HUES64 (cell line): ENCODE measurements around the gene CLP1.

ENCODE experiments used
- H3K27ac ChIP-seq: 2 replicates; pipeline ENCODE4 v1.7.0; 2013; ENCODE audit warnings: low read depth, low read length, inconsistent platforms
- H3K27me3 ChIP-seq: 2 replicates; pipeline ENCODE4 v1.6.1; 2013; ENCODE audit warnings: mild to moderate bottlenecking, low read length; ENCODE audit not compliant: insufficient read depth
- H3K36me3 ChIP-seq: 2 replicates; pipeline ENCODE4 v1.6.1; 2013; ENCODE audit warnings: mild to moderate bottlenecking, low read length; ENCODE audit not compliant: insufficient read depth
- H3K4me1 ChIP-seq: 2 replicates; pipeline ENCODE4 v1.6.1; 2013; ENCODE audit warnings: mild to moderate bottlenecking, low read length, moderate library complexity; ENCODE audit not compliant: insufficient read depth
- H3K4me3 ChIP-seq: 2 replicates; pipeline ENCODE4 v1.5.1; 2013; ENCODE audit warnings: mild to moderate bottlenecking, low read length, moderate library complexity
- H3K9ac ChIP-seq: 2 replicates; pipeline ENCODE4 v1.6.1; 2013; ENCODE audit warnings: mild to moderate bottlenecking, low read depth, low read length
- H3K9me3 ChIP-seq: 2 replicates; pipeline ENCODE4 v1.6.1; 2013; ENCODE audit warnings: low read depth, low read length; ENCODE audit not compliant: insufficient read depth
- WGBS: fragments of 150-250, 120-280 bp; methylation state at CpG from one replicate; pipeline ENCODE4 v1.1.7; 2013; ENCODE audit warnings: missing lambda C conversion rate; 5-methylcytosine and 5-hydroxymethylcytosine counted together

The CLP1 gene

GRCh38 chr11:57641011-57641807 is 16.4 kb upstream of the CLP1 start:
- Histone ChIP-seq H3K9ac (no peak overlapping the region), H3K4me3 (peak overlapping the region; percentile 97), H3K36me3 (peaks cover 41% of the 10 kb centered on the region), H3K4me1 (peaks cover 56% of the 10 kb centered on the region), H3K27ac (peak overlapping the region; percentile 98), H3K27me3 (no peaks in the 10 kb centered on the region), H3K9me3 (no peaks in the 10 kb centered on the region)
- WGBS = 62% methylated on average over 7 of the region's 7 CpGs

GRCh38 chr11:57643802-57644201 is 13.8 kb upstream of the CLP1 start:
- WGBS = 88% methylated on average over 3 of the region's 3 CpGs

GRCh38 chr11:57644748-57645688 is 12.5 kb upstream of the CLP1 start:
- Histone ChIP-seq H3K9me3 (no peaks in the 10 kb centered on the region), H3K27me3 (no peaks in the 10 kb centered on the region), H3K27ac (peak overlapping the region; percentile 70; the same call in 1 of the 2 replicates), H3K4me1 (peaks cover 70% of the 10 kb centered on the region), H3K36me3 (peaks cover 41% of the 10 kb centered on the region), H3K4me3 (no peak overlapping the region), H3K9ac (peak overlapping the region; percentile 5; the same call in 1 of the 2 replicates)
- 35% methylated on average over 17 of the region's 17 CpGs for WGBS

More at GRCh38 chr11:57643802-57644201, 13.8 kb upstream of the CLP1 start:
- Histone ChIP-seq H3K9ac (no peak overlapping the region), H3K9me3 (no peaks in the 10 kb centered on the region), H3K27me3 (no peaks in the 10 kb centered on the region), H3K4me3 (no peak overlapping the region), H3K36me3 (peaks cover 45% of the 10 kb centered on the region), H3K27ac (no peak overlapping the region), H3K4me1 (peaks cover 68% of the 10 kb centered on the region)

- no peak overlapping the region for H3K4me3 ChIP-seq
- H3K9ac ChIP-seq = peak overlapping the region; percentile 18; the same call in 1 of the 2 replicates
- H3K4me1 ChIP-seq = peaks cover 70% of the 10 kb centered on the region
- no peaks in the 10 kb centered on the region for H3K9me3 ChIP-seq
- peak overlapping the region; percentile 70; the same call in 1 of the 2 replicates for H3K27ac ChIP-seq
- peaks cover 34% of the 10 kb centered on the region for H3K36me3 ChIP-seq
- H3K27me3 ChIP-seq = no peaks in the 10 kb centered on the region
- WGBS = 47% methylated on average over 5 of the region's 5 CpGs
Observed at GRCh38 chr11:57645689-57646085, 11.9 kb upstream of the CLP1 start.

- H3K9me3 ChIP-seq = no peaks in the 10 kb centered on the region
- H3K4me3 ChIP-seq = peak overlapping the region; percentile 55; the same call in 1 of the 2 replicates
- peaks cover 69% of the 10 kb centered on the region for H3K4me1 ChIP-seq
- 48% methylated on average over 10 of the region's 10 CpGs for WGBS
- no peaks in the 10 kb centered on the region for H3K27me3 ChIP-seq
- H3K36me3 ChIP-seq = peaks cover 28% of the 10 kb centered on the region
- H3K27ac ChIP-seq = peak overlapping the region; percentile 70; the same call in 1 of the 2 replicates
- peak overlapping the region; percentile 63; the same call in 1 of the 2 replicates for H3K9ac ChIP-seq
Observed at GRCh38 chr11:57646194-57646798, 11.3 kb upstream of the CLP1 start.

- Histone ChIP-seq H3K9ac (peak overlapping the region; percentile 63), H3K27me3 (no peaks in the 10 kb centered on the region), H3K9me3 (no peaks in the 10 kb centered on the region), H3K4me3 (peak overlapping the region; percentile 55), H3K4me1 (peaks cover 64% of the 10 kb centered on the region), H3K36me3 (peaks cover 22% of the 10 kb centered on the region), H3K27ac (peak overlapping the region; percentile 70)
- WGBS = 7% methylated on average over 23 of the region's 23 CpGs
Observed at GRCh38 chr11:57646799-57647303, 10.7 kb upstream of the CLP1 start.

GRCh38 chr11:57647372-57647771 is 10.2 kb upstream of the CLP1 start:
- peak overlapping the region; percentile 63 for H3K9ac ChIP-seq
- WGBS = 2% methylated on average over 10 of the region's 10 CpGs
- no peaks in the 10 kb centered on the region for H3K27me3 ChIP-seq
- peaks cover 63% of the 10 kb centered on the region for H3K4me1 ChIP-seq
- peak overlapping the region; percentile 70; the same call in 1 of the 2 replicates for H3K27ac ChIP-seq
- H3K4me3 ChIP-seq = peak overlapping the region; percentile 55
- H3K9me3 ChIP-seq = no peaks in the 10 kb centered on the region
- H3K36me3 ChIP-seq = peaks cover 19% of the 10 kb centered on the region

GRCh38 chr11:57647960-57648800 is 9.4 kb upstream of the CLP1 start:
- WGBS = 5% methylated on average over 13 of the region's 13 CpGs
- no peaks in the 10 kb centered on the region for H3K9me3 ChIP-seq
- H3K9ac ChIP-seq = peak overlapping the region; percentile 63
- peaks cover 67% of the 10 kb centered on the region for H3K4me1 ChIP-seq
- 0 out of 2 replicates have a peak, but pooled peaks cover 2% of the 10 kb centered on the region for H3K27me3 ChIP-seq
- H3K27ac ChIP-seq = peak overlapping the region; percentile 71; the same call in 1 of the 2 replicates
- peak overlapping the region; percentile 55 for H3K4me3 ChIP-seq
- H3K36me3 ChIP-seq = peaks cover 13% of the 10 kb centered on the region

- under 1% methylated on average over 23 of the region's 23 CpGs for WGBS
- Histone ChIP-seq H3K4me1 (peaks cover 65% of the 10 kb centered on the region), H3K27me3 (0 out of 2 replicates have a peak, but pooled peaks cover 2% of the 10 kb centered on the region), H3K9ac (peak overlapping the region; percentile 63), H3K4me3 (peak overlapping the region; percentile 55), H3K36me3 (peaks cover 4% of the 10 kb centered on the region; the same call in 1 of the 2 replicates), H3K9me3 (no peaks in the 10 kb centered on the region), H3K27ac (peak overlapping the region; percentile 71; the same call in 1 of the 2 replicates)
Observed at GRCh38 chr11:57648801-57649735, 8.5 kb upstream of the CLP1 start.
